LNCAP (cell line): ENCODE data around the gene SUMO1.

ENCODE experiments used
- CTCF ChIP-seq: fragments of 450-650 bp; IDR thresholded peaks from 2 replicates; pipeline ENCODE4 v1.5.1; 2017; ENCODE audit warnings: mild to moderate bottlenecking

SUMO1 gene

GRCh38 chr2:202158796-202159195 lies 79.6 kb downstream of the SUMO1 start:
- peak; percentile 40 for TF ChIP-seq CTCF

GRCh38 chr2:202157211-202157990 lies 81.0 kb downstream of the SUMO1 start:
- no peak for TF ChIP-seq CTCF
